ENCODE results near the gene LRRK1.

GRCh38 chr15:101081900-101082299, 162.7 kb downstream of the LRRK1 start:
- no peak for TF ChIP-seq CTCF (IDR thresholded peaks at IDR 0.05; ENCODE audit: low read depth, low read length)
- no peak for TF ChIP-seq EZH2phosphoT487 (IDR thresholded peaks at IDR 0.05; ENCODE audit: low read depth)

Data from OCI-LY3 (cell line).